HTR-8/SVneo (cell line): ENCODE measurements around the gene NDUFB2.
"Not testable (repeated sequence)": the region's sequence is repeated elsewhere in the genome, so short reads cannot be mapped to it uniquely, and the experiment has no call there.

ENCODE experiments used
- DNase-seq: peaks from one replicate; pipeline ENCODE4 v3.0.0; 2011; ENCODE audit warnings: low spot score, mixed read lengths; ENCODE audit not compliant: insufficient read length
- FAIRE-seq: peaks from 2 replicates; lab custom pipeline; 2011; peaks lifted over from hg19 to GRCh38; lab: Jason Lieb, UNC

Gene NDUFB2

GRCh38 chr7:140688341-140688740, 8.2 kb upstream of the NDUFB2 start:
- DNase-seq = no peak
- FAIRE-seq = no peak

GRCh38 chr7:140689199-140690152, 7.0 kb upstream of the NDUFB2 start:
- FAIRE-seq = no peak
- no peak for DNase-seq

- DNase-seq (no peak), FAIRE-seq (no peak)
Measured at GRCh38 chr7:140691376-140692045, 5.0 kb upstream of the NDUFB2 start.

- not testable (repeated sequence) for DNase-seq, FAIRE-seq
Measured at GRCh38 chr7:140693849-140694248, 2.7 kb upstream of the NDUFB2 start.

GRCh38 chr7:140694592-140694991, 1.9 kb upstream of the NDUFB2 start:
- FAIRE-seq (no peak), DNase-seq (no peak)

- FAIRE-seq (no peak), DNase-seq (no peak)
Measured at GRCh38 chr7:140695381-140695780, 1.1 kb upstream of the NDUFB2 start.

- FAIRE-seq = peak; percentile 63
Measured at GRCh38 chr7:140696024-140696679, 356 bp upstream of the NDUFB2 start.

GRCh38 chr7:140697447-140698143, 1.1 kb downstream of the NDUFB2 start:
- DNase-seq (no peak), FAIRE-seq (no peak)

More at GRCh38 chr7:140696024-140696679, 356 bp upstream of the NDUFB2 start:
- DNase-seq = peak; percentile 90

GRCh38 chr7:140698477-140698876, 2.0 kb downstream of the NDUFB2 start:
- DNase-seq = no peak
- FAIRE-seq = no peak

GRCh38 chr7:140702774-140703173, 6.3 kb downstream of the NDUFB2 start:
- DNase-seq (no peak), FAIRE-seq (no peak)

- DNase-seq (no peak), FAIRE-seq (no peak)
Measured at GRCh38 chr7:140704205-140704604, 7.7 kb downstream of the NDUFB2 start.

GRCh38 chr7:140707132-140707531, 10.6 kb downstream of the NDUFB2 start:
- no peak for DNase-seq
- no peak for FAIRE-seq

- DNase-seq, FAIRE-seq: not testable (repeated sequence)
Measured at GRCh38 chr7:140708764-140709163, 12.3 kb downstream of the NDUFB2 start.

GRCh38 chr7:140712392-140712791, 15.9 kb downstream of the NDUFB2 start:
- DNase-seq, FAIRE-seq: not testable (repeated sequence)

GRCh38 chr7:140714331-140715040, 18.0 kb downstream of the NDUFB2 start:
- DNase-seq = no peak
- FAIRE-seq = no peak

GRCh38 chr7:140719721-140720120, 23.2 kb downstream of the NDUFB2 start:
- no peak for FAIRE-seq
- DNase-seq = no peak

GRCh38 chr7:140722254-140722653, 25.7 kb downstream of the NDUFB2 start:
- FAIRE-seq (no peak), DNase-seq (no peak)

- DNase-seq = no peak
- no peak for FAIRE-seq
Measured at GRCh38 chr7:140723006-140723405, 26.5 kb downstream of the NDUFB2 start.

- FAIRE-seq (no peak), DNase-seq (no peak)
Measured at GRCh38 chr7:140723574-140723973, 27.1 kb downstream of the NDUFB2 start.
